NT2/D1 (cell line): Measurements from ENCODE around the gene MVK.

Experiments used
- SUZ12 ChIP-seq: IDR thresholded peaks from 2 replicates; pipeline ENCODE4 v1.6.1; 2011; ENCODE audit not compliant: insufficient read length, insufficient read depth; ENCODE audit errors: extremely low read depth
- YY1 ChIP-seq: IDR thresholded peaks from 2 replicates; pipeline ENCODE4 v1.6.1; 2011; ENCODE audit not compliant: insufficient read length, insufficient read depth

GRCh38 chr12:109624467-109624866, 50.9 kb downstream of the MVK start:
- no peak for TF ChIP-seq SUZ12
- no peak for TF ChIP-seq YY1
